ENCODE measurements around the gene KCNN3.

DNA sequence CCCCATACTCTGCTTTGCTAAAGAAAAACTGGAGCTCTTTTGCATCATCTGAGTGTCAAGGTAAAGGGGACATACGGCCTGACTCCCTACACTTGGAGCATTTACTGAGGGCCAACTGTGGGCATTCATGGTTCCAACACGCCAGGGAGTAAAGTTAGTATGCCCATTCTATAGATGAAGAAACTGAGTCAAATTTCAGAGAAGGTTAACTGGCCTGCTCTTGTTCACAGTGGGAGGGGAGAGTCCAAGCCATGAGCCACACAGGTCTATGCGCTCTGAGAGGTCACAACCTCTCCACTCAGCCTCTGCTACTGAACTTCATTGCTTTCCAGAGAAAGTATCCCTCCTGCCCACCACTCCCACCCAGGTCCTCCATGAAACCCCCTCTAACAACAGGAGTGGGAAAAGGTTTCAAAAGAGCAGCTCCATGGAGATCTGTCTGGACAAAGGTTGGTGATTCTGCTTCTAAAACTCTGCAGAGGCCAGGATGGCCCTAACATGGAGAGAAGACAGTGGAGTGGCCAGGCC lies 6.8 kb upstream of the KCNN3 start:
- TF ChIP-seq ZNF101 (CRISPR knock-in tag; IDR thresholded peaks at IDR 0.05; ENCODE audit: borderline replicate concordance, low read depth) (no peak), RFX1 (IDR thresholded peaks at IDR 0.05) (no peak), ISX (CRISPR knock-in tag; conservative IDR thresholded peaks at IDR 0.05) (no peak), SETDB1 (CRISPR knock-in tag; IDR thresholded peaks at IDR 0.05; ENCODE audit: borderline replicate concordance) (no peak), SKI (IDR thresholded peaks at IDR 0.05; ENCODE audit: partially characterized antibody) (no peak), ZNF292 (CRISPR knock-in tag; IDR thresholded peaks at IDR 0.05; ENCODE audit: borderline replicate concordance, low read depth) (no peak), ZNF556 (CRISPR knock-in tag; IDR thresholded peaks at IDR 0.05; ENCODE audit: borderline replicate concordance) (no peak)
- TF ChIP-seq, protein P1, sequence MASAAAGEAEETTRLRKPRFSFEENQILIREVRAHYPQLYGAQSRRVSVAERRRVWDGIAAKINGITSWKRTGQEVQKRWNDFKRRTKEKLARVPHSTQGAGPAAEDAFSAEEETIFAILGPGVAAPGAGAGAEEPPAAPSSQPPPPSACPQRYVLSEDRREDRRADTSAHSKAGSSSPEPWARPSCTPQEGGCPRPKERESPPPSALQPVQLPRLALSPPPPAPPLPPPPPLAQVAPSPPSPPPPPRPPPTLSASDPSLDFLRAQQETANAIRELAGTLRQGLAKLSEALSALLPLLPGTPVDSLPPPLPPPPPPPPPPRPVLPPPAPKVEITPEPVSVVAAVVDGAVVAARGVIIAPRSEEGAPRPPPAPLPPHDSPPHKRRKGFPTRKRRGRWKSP (CRISPR knock-in tag; IDR thresholded peaks at IDR 0.05), result no peak
- TF ChIP-seq, protein P2, sequence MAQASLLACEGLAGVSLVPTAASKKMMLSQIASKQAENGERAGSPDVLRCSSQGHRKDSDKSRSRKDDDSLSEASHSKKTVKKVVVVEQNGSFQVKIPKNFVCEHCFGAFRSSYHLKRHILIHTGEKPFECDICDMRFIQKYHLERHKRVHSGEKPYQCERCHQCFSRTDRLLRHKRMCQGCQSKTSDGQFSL (CRISPR knock-in tag; IDR thresholded peaks at IDR 0.05), result no peak

All from HepG2 (cell line).